ENCODE measurements around the gene EXTL1.

- no peak for TF ChIP-seq EZH2 (IDR thresholded peaks at IDR 0.05; ENCODE audit: borderline replicate concordance, low read depth, low read length, severe bottlenecking)
- TF ChIP-seq, protein P1, sequence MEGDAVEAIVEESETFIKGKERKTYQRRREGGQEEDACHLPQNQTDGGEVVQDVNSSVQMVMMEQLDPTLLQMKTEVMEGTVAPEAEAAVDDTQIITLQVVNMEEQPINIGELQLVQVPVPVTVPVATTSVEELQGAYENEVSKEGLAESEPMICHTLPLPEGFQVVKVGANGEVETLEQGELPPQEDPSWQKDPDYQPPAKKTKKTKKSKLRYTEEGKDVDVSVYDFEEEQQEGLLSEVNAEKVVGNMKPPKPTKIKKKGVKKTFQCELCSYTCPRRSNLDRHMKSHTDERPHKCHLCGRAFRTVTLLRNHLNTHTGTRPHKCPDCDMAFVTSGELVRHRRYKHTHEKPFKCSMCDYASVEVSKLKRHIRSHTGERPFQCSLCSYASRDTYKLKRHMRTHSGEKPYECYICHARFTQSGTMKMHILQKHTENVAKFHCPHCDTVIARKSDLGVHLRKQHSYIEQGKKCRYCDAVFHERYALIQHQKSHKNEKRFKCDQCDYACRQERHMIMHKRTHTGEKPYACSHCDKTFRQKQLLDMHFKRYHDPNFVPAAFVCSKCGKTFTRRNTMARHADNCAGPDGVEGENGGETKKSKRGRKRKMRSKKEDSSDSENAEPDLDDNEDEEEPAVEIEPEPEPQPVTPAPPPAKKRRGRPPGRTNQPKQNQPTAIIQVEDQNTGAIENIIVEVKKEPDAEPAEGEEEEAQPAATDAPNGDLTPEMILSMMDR (IDR thresholded peaks at IDR 0.05; ENCODE audit: extremely low read depth in 1 of 2, insufficient read depth in 1 of 2, low read depth in 1 of 2, low read length in 2 of 2): no peak
- no peak for TF ChIP-seq POLR2AphosphoS5 (IDR thresholded peaks at IDR 0.05; ENCODE audit: insufficient read depth, low read depth, low read length)
- no peak for TF ChIP-seq POLR2A (IDR thresholded peaks at IDR 0.05; ENCODE audit: low read depth, low read length)
- TF ChIP-seq MAX (IDR thresholded peaks at IDR 0.05; ENCODE audit: insufficient read depth, insufficient read length): no peak
- no peak for TF ChIP-seq JUN (IDR thresholded peaks at IDR 0.05; ENCODE audit: borderline replicate concordance, insufficient read depth, insufficient read length, low read depth)
Measured at GRCh38 chr1:26055041-26055440, 33.5 kb downstream of the EXTL1 start.
